HG03280 (cell line): ENCODE measurements around the gene SCUBE2.

ENCODE experiments used
- ATAC-seq: cut with Tn5 transposase; IDR thresholded peaks from one replicate; pipeline ENCODE4 v1.9.1; 2021; ENCODE audit warnings: mild to moderate bottlenecking, moderate library complexity; ENCODE audit not compliant: unreplicated experiment

Gene SCUBE2

GRCh38 chr11:8971196-8971923, 120.0 kb downstream of the SCUBE2 start:
- ATAC-seq: no peak
